Stimulated activated CD4-positive, alpha-beta T cell treated with anti-CD3 and anti-CD28 coated beads, Interleukin-4, amount 100 ng/mL, for 4 hours (primary cell): ENCODE measurements around the gene FAM76A.
"Not testable (repeated sequence)": the region's sequence is repeated elsewhere in the genome, so short reads cannot be mapped to it uniquely, and the experiment has no call there.

ENCODE experiments used
- DNase-seq, 2 experiments: peaks; one replicate each; pipeline ENCODE4 v3.0.0-alpha.2; 2020

FAM76A gene

GRCh38 chr1:27782950-27783349, 57.2 kb downstream of the FAM76A start:
- no peak for DNase-seq

GRCh38 chr1:27784700-27785099, 58.9 kb downstream of the FAM76A start:
- no peak for DNase-seq

- DNase-seq: no peak
Measured at GRCh38 chr1:27785781-27786455, 60.2 kb downstream of the FAM76A start.

- no peak for DNase-seq
Measured at GRCh38 chr1:27787895-27788294, 62.1 kb downstream of the FAM76A start.

DNA sequence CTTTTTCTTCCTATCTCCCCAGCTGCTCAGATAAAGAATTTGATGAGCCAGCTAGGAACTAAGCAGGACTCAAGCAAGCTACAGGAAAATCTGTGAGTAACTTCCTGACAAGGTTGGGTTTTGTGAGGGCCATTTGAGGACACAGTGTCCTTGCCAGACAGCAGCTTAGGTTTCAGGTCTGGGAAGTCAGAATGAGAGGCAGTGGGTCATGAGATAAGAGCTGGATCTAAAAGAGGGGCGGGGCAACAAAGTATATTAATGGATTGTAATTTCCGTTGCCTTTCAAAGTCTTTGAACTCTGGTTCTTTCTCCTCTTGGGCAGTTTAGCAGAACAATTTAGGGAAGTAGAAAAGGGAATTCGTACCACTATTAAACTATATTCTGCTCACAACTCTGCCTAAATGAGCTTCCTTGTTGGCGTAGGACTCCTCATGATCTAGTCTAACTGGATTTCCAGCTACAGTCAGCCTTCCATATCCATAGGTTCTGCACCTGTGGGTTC, 63.8 kb downstream of the FAM76A start:
- DNase-seq: no peak

DNA sequence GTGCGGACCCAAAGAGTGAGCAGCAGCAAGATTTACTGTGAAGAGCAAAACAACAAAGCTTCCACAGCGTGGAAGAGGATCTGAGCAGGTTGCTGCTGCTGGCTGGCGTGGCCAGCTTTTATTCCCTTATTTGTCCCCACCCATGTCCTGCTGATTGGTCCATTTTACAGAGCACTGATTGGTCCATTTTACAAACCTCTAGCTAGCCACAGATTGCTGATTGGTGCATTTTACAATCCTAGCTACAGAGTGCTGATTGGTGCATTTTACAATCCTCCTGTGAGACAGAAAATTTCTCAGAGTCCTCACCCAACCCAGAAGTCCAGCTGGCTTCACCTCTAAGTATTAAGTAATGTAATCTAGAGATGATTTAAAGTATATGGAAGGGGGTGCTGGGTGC, 64.5 kb downstream of the FAM76A start:
- not testable (repeated sequence) for DNase-seq

- no peak for DNase-seq
Measured at GRCh38 chr1:27795601-27796000, 69.8 kb downstream of the FAM76A start.

GRCh38 chr1:27804791-27805190, 79.0 kb downstream of the FAM76A start:
- DNase-seq: no peak

DNA sequence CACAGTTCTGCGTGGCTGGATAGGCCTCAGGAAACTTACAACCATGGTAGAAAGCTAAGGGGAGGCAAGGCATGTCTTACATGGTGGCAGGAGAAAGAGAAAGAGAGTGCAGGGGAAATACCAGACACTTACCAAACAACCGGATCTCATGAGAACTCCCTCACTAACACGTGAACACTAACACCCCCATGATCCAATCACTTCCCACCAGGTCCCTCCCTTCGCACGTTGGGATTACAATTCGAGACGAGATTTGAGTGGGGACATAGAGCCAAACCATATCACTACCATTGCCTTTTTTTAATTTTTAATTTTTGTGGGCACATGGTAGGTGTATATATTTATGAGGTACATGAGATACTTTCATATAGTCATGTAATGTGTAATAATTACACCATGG, 81.0 kb downstream of the FAM76A start:
- DNase-seq: no peak

DNA sequence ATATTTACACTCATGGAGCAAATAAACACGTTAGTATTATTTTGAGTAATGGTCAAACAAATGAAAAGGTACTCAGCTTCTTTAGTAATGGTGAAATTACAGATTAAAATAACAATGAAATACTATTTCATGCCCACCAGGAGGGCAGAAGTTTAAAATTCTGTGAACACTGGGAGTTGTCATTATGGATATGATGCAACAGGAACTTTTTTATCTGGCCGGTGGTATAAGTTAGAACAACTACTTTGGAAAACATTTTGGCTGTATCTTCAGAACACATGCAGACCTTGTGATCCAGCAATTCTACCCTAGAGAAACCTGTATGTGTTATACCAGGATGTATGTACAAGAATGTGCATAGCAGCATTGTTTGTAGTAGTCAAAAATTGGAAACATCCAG, 81.6 kb downstream of the FAM76A start:
- no peak for DNase-seq

GRCh38 chr1:27808131-27808530, 82.4 kb downstream of the FAM76A start:
- not testable (repeated sequence) for DNase-seq

DNA sequence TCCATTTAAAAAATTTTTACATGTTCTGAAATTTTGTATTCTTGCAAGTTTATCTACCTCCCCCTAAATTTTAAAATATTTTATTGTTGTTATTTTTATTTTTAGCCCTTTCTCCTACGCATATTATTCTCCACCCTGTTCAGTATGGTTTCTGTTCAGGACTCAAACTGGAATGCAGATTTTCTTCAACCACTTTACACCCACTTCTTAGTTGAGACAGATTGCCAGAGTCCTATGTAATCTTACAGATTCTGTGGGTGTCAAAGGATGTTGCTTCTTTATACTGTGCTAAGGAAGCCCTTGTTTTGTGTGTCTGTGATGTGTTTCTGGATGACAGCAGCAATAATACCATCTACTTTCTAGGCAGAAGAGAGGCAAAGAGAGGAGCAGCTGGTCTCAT, 84.1 kb downstream of the FAM76A start:
- DNase-seq: no peak

GRCh38 chr1:27811741-27812500, 86.2 kb downstream of the FAM76A start:
- DNase-seq: no peak
